ENCODE measurements around the gene SSH2.
"Not testable (repeated sequence)": the region's sequence is repeated elsewhere in the genome, so short reads cannot be mapped to it uniquely, and the experiment has no call there.

The SSH2 gene

GRCh38 chr17:29929533-29930408 lies at the start of gene SSH2:
TSS of gene SSH2 (minus strand) at chr17:29930228. CDS start at chr17:29930000, 228 bp downstream.
- DNase-seq: peak; percentile 34

- DNase-seq: no peak
Measured at GRCh38 chr17:29977836-29978235, 47.8 kb upstream of the SSH2 start.

GRCh38 chr17:29973005-29973404 lies 43.0 kb upstream of the SSH2 start:
- DNase-seq: no peak

GRCh38 chr17:29972277-29972676 lies 42.2 kb upstream of the SSH2 start:
- DNase-seq: no peak

- no peak for DNase-seq
Measured at GRCh38 chr17:29968271-29968670, 38.2 kb upstream of the SSH2 start.

- DNase-seq: no peak
Measured at GRCh38 chr17:29962656-29963055, 32.6 kb upstream of the SSH2 start.

- DNase-seq: no peak
Measured at GRCh38 chr17:29959658-29960337, 29.8 kb upstream of the SSH2 start.

GRCh38 chr17:29958947-29959657 lies 29.1 kb upstream of the SSH2 start:
- DNase-seq: no peak

GRCh38 chr17:29957488-29957887 lies 27.5 kb upstream of the SSH2 start:
- DNase-seq: not testable (repeated sequence)

- no peak for DNase-seq
Measured at GRCh38 chr17:29956225-29956624, 26.2 kb upstream of the SSH2 start.

GRCh38 chr17:29954405-29954804 lies 24.4 kb upstream of the SSH2 start:
- DNase-seq: no peak

- DNase-seq: no peak
Measured at GRCh38 chr17:29949696-29950095, 19.7 kb upstream of the SSH2 start.

- no peak for DNase-seq
Measured at GRCh38 chr17:29948448-29949215, 18.6 kb upstream of the SSH2 start.

GRCh38 chr17:29945281-29945680 lies 15.3 kb upstream of the SSH2 start:
- no peak for DNase-seq

- DNase-seq: no peak
Measured at GRCh38 chr17:29941334-29941733, 11.3 kb upstream of the SSH2 start, which contains the start of gene EFCAB5. TSS of gene EFCAB5 (plus strand) at chr17:29941634. CDS start at chr17:29941797, 163 bp downstream.

GRCh38 chr17:29936724-29937123 lies 6.7 kb upstream of the SSH2 start:
- DNase-seq: no peak

GRCh38 chr17:29935909-29936308 lies 5.9 kb upstream of the SSH2 start:
- not testable (repeated sequence) for DNase-seq

- DNase-seq: no peak
Measured at GRCh38 chr17:29933379-29933778, 3.4 kb upstream of the SSH2 start.

- DNase-seq: peak; percentile 11
Measured at GRCh38 chr17:29931231-29931932, 1.4 kb upstream of the SSH2 start.

GRCh38 chr17:29930409-29931010 lies 482 bp upstream of the SSH2 start:
- DNase-seq: no peak

GRCh38 chr17:29929006-29929532 lies 959 bp downstream of the SSH2 start:
- no peak for DNase-seq

Measured in 8988T (cell line).